HEK293 (cell line): Measurements from ENCODE around the gene CHRNA4.

ENCODE experiments used
- EGR2 ChIP-seq: fragments of 450-650 bp; formaldehyde crosslinking; IDR thresholded peaks from 2 replicates; pipeline ENCODE4 v1.5.1; 2016; ENCODE audit warnings: low read depth, missing biosample characterization, missing genetic modification characterization
- HOXC10 ChIP-seq: sonication (generic); formaldehyde crosslinking; IDR thresholded peaks from 2 replicates; pipeline ENCODE4 v1.8.1; 2023; ENCODE audit warnings: mild to moderate bottlenecking, missing genetic modification reagents
- KLF1 ChIP-seq: fragments of 450-650 bp; formaldehyde crosslinking; IDR thresholded peaks from 2 replicates; pipeline ENCODE4 v1.5.1; 2016; ENCODE audit warnings: missing biosample characterization, missing genetic modification characterization
- KLF7 ChIP-seq: fragments of 450-650 bp; formaldehyde crosslinking; IDR thresholded peaks from 2 replicates; pipeline ENCODE4 v1.5.1; 2016; ENCODE audit warnings: missing biosample characterization, missing genetic modification characterization, borderline replicate concordance
- PRDM10 ChIP-seq: fragments of 450-650 bp; formaldehyde crosslinking; IDR thresholded peaks from 2 replicates; pipeline ENCODE4 v1.5.1; 2016; ENCODE audit warnings: missing biosample characterization, missing genetic modification characterization
- REPIN1 ChIP-seq: fragments of 450-650 bp; formaldehyde crosslinking; IDR thresholded peaks from 2 replicates; pipeline ENCODE4 v1.5.1; 2017; ENCODE audit warnings: missing biosample characterization, missing genetic modification characterization, low read depth
- SP3 ChIP-seq: fragments of 450-650 bp; formaldehyde crosslinking; IDR thresholded peaks from 2 replicates; pipeline ENCODE4 v1.5.1; 2016; ENCODE audit warnings: missing biosample characterization, missing genetic modification characterization
- ZBTB21 ChIP-seq: fragments of 450-650 bp; formaldehyde crosslinking; IDR thresholded peaks from 2 replicates; pipeline ENCODE4 v1.5.1; 2017; ENCODE audit warnings: missing biosample characterization, missing genetic modification characterization
- ZBTB44 ChIP-seq: fragments of 450-650 bp; IDR thresholded peaks from 2 replicates; pipeline ENCODE4 v1.5.1; 2018; ENCODE audit warnings: missing biosample characterization, mild to moderate bottlenecking, missing genetic modification characterization
- ZEB2 ChIP-seq: fragments of 450-650 bp; formaldehyde crosslinking; IDR thresholded peaks from 2 replicates; pipeline ENCODE4 v1.5.1; 2016; ENCODE audit warnings: missing biosample characterization, missing genetic modification characterization
- ZFHX2 ChIP-seq: fragments of 450-650 bp; formaldehyde crosslinking; conservative IDR thresholded peaks from 2 replicates; pipeline ENCODE4 v1.5.1; 2016; ENCODE audit warnings: missing biosample characterization, missing genetic modification characterization
- ZFP3 ChIP-seq: fragments of 450-650 bp; formaldehyde crosslinking; IDR thresholded peaks from 2 replicates; pipeline ENCODE4 v1.5.1; 2016; ENCODE audit warnings: low read depth, missing biosample characterization, missing genetic modification characterization
- ZNF157 ChIP-seq: fragments of 450-650 bp; formaldehyde crosslinking; IDR thresholded peaks from 2 replicates; pipeline ENCODE4 v1.5.1; 2016; ENCODE audit warnings: missing biosample characterization, missing genetic modification characterization
- ZNF248 ChIP-seq: fragments of 450-650 bp; formaldehyde crosslinking; IDR thresholded peaks from 2 replicates; pipeline ENCODE4 v1.5.1; 2017; ENCODE audit warnings: missing biosample characterization, missing genetic modification characterization
- ZNF26 ChIP-seq: fragments of 450-650 bp; formaldehyde crosslinking; IDR thresholded peaks from 2 replicates; pipeline ENCODE4 v1.5.1; 2016; ENCODE audit warnings: missing biosample characterization, missing genetic modification characterization
- ZNF341 ChIP-seq: fragments of 450-650 bp; formaldehyde crosslinking; IDR thresholded peaks from 2 replicates; pipeline ENCODE4; 2016; ENCODE audit warnings: low read depth, missing biosample characterization, missing genetic modification characterization
- ZNF426 ChIP-seq: fragments of 450-650 bp; formaldehyde crosslinking; IDR thresholded peaks from 2 replicates; pipeline ENCODE4 v1.5.1; 2017; ENCODE audit warnings: missing biosample characterization, missing genetic modification characterization, mild to moderate bottlenecking, inconsistent platforms, moderate library complexity
- ZNF449 ChIP-seq: fragments of 450-650 bp; formaldehyde crosslinking; IDR thresholded peaks from 2 replicates; pipeline ENCODE4 v1.5.1; 2017; ENCODE audit warnings: missing biosample characterization, mild to moderate bottlenecking, missing genetic modification characterization, moderate library complexity
- ZNF501 ChIP-seq: fragments of 450-650 bp; formaldehyde crosslinking; IDR thresholded peaks from 2 replicates; pipeline ENCODE4 v1.5.1; 2016; ENCODE audit warnings: missing biosample characterization, missing genetic modification characterization
- ZNF521 ChIP-seq: fragments of 450-650 bp; formaldehyde crosslinking; IDR thresholded peaks from 2 replicates; pipeline ENCODE4 v1.5.1; 2017; ENCODE audit warnings: missing biosample characterization, mild to moderate bottlenecking, missing genetic modification characterization
- ZNF544 ChIP-seq: fragments of 450-650 bp; formaldehyde crosslinking; IDR thresholded peaks from 2 replicates; pipeline ENCODE4 v1.5.0; 2017; ENCODE audit warnings: missing biosample characterization, missing genetic modification characterization
- ZNF548 ChIP-seq: fragments of 450-650 bp; formaldehyde crosslinking; IDR thresholded peaks from 2 replicates; pipeline ENCODE4 v1.5.1; 2016; ENCODE audit warnings: missing biosample characterization, missing genetic modification characterization
- ZNF555 ChIP-seq: fragments of 450-650 bp; formaldehyde crosslinking; conservative IDR thresholded peaks from 2 replicates; pipeline ENCODE4 v1.5.1; 2017; ENCODE audit warnings: missing biosample characterization, mild to moderate bottlenecking, missing genetic modification characterization, inconsistent platforms
- ZNF560 ChIP-seq: fragments of 450-650 bp; formaldehyde crosslinking; IDR thresholded peaks from 2 replicates; pipeline ENCODE4 v1.5.1; 2017; ENCODE audit warnings: missing biosample characterization, missing genetic modification characterization, borderline replicate concordance
- ZNF600 ChIP-seq: fragments of 450-650 bp; formaldehyde crosslinking; IDR thresholded peaks from 2 replicates; pipeline ENCODE4 v1.5.1; 2016; ENCODE audit warnings: missing biosample characterization, missing genetic modification characterization
- ZNF624 ChIP-seq: fragments of 450-650 bp; formaldehyde crosslinking; IDR thresholded peaks from 2 replicates; pipeline ENCODE4 v1.5.1; 2017; ENCODE audit warnings: missing biosample characterization, missing genetic modification characterization
- ZNF768 ChIP-seq: fragments of 450-650 bp; formaldehyde crosslinking; IDR thresholded peaks from 2 replicates; pipeline ENCODE4 v1.5.1; 2018; ENCODE audit warnings: missing biosample characterization, mild to moderate bottlenecking, missing genetic modification characterization
- ZSCAN30 ChIP-seq: fragments of 450-650 bp; IDR thresholded peaks from 2 replicates; pipeline ENCODE4 v1.5.1; 2018; ENCODE audit warnings: missing biosample characterization, mild to moderate bottlenecking, missing genetic modification characterization, moderate library complexity
- ZXDB ChIP-seq: fragments of 450-650 bp; formaldehyde crosslinking; IDR thresholded peaks from 2 replicates; pipeline ENCODE4 v1.5.1; 2016; ENCODE audit warnings: missing biosample characterization, missing genetic modification characterization
- TF ChIP-seq, protein P1 (sequence below): fragments of 450-650 bp; formaldehyde crosslinking; IDR thresholded peaks from 2 replicates; pipeline ENCODE4 v1.5.1; 2016; ENCODE audit warnings: missing biosample characterization, missing genetic modification characterization

The CHRNA4 gene

GRCh38 chr20:63313349-63314014 lies 47.7 kb downstream of the CHRNA4 start (continued):
- TF ChIP-seq SP3 (tag by site-specific recombination), result no peak
- TF ChIP-seq ZNF341 (tag by site-specific recombination), result no peak
- TF ChIP-seq EGR2 (tag by site-specific recombination), result peak; percentile 32; the same call in 1 of the 2 replicates
- TF ChIP-seq ZNF426 (tag by site-specific recombination), result no peak
- no peak for TF ChIP-seq ZNF624 (tag by site-specific recombination)
- no peak for TF ChIP-seq ZBTB44
- peak; percentile 49 for TF ChIP-seq ZFHX2 (tag by site-specific recombination)
- TF ChIP-seq ZNF248 (tag by site-specific recombination), result no peak
- no peak for TF ChIP-seq ZNF768 (tag by site-specific recombination)
- TF ChIP-seq KLF7 (tag by site-specific recombination), result no peak
- no peak for TF ChIP-seq ZNF544 (tag by site-specific recombination)
- TF ChIP-seq ZSCAN30 (tag by site-specific recombination), result no peak
- peak; percentile 99 for TF ChIP-seq KLF1
- no peak for TF ChIP-seq REPIN1 (tag by site-specific recombination)
- TF ChIP-seq ZNF555, result no peak
- TF ChIP-seq, protein P1, sequence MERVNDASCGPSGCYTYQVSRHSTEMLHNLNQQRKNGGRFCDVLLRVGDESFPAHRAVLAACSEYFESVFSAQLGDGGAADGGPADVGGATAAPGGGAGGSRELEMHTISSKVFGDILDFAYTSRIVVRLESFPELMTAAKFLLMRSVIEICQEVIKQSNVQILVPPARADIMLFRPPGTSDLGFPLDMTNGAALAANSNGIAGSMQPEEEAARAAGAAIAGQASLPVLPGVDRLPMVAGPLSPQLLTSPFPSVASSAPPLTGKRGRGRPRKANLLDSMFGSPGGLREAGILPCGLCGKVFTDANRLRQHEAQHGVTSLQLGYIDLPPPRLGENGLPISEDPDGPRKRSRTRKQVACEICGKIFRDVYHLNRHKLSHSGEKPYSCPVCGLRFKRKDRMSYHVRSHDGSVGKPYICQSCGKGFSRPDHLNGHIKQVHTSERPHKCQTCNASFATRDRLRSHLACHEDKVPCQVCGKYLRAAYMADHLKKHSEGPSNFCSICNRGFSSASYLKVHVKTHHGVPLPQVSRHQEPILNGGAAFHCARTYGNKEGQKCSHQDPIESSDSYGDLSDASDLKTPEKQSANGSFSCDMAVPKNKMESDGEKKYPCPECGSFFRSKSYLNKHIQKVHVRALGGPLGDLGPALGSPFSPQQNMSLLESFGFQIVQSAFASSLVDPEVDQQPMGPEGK (tag by site-specific recombination), result no peak
- TF ChIP-seq ZNF521 (tag by site-specific recombination), result no peak
- TF ChIP-seq PRDM10 (tag by site-specific recombination), result no peak
- no peak for TF ChIP-seq ZFP3 (tag by site-specific recombination)
- TF ChIP-seq ZXDB, result no peak
- TF ChIP-seq ZEB2 (tag by site-specific recombination), result no peak
- no peak for TF ChIP-seq HOXC10
- no peak for TF ChIP-seq ZNF449
- 0 out of 2 replicates have a peak, but pooled peaks have one; percentile 36 for TF ChIP-seq ZNF600 (tag by site-specific recombination)
- TF ChIP-seq ZNF501, result no peak
- no peak for TF ChIP-seq ZNF560
- no peak for TF ChIP-seq ZNF26 (tag by site-specific recombination)
- TF ChIP-seq ZBTB21, result no peak
- no peak for TF ChIP-seq ZNF548 (tag by site-specific recombination)
- TF ChIP-seq ZNF157, result no peak
